Measurements from ENCODE around the gene AGAP1. TPM values are rescaled to one million over a fixed set of nuclear protein-coding genes. Genes with fewer than 3 reads are reported as not detected.

AGAP1 gene
- total and polyA plus RNA-seq, 10 donors, result 1.1 to 26.6 (median 11.3) TPM

DNA sequence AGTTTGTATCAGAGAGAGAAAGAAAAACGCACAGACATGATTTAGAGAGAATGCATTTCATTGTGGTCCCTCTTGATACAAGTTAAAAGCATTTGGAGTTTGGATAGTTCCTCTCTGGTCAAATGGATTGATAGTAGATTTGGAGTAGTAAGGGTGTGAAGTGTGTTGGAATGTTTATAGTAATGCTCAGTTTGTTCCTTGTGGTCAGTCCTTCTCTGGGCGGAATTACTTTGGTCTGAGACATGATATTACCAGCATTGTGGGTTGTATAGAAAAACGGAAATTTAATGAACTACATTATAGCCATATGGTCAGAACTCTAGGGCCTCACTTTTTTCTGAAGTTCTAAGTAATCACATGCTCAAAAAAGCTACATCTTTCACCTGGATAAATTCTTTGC, 178.9 kb downstream of the AGAP1 start:
- no peaks in the 10 kb centered on the region for H3K36me3 ChIP-seq
- H3K27ac ChIP-seq, result no peak overlapping the region
- TF ChIP-seq POLR2A (IDR thresholded peaks at IDR 0.05) (no peak), POLR2AphosphoS5 (IDR thresholded peaks at IDR 0.05) (no peak)
- TF ChIP-seq, protein P1, sequence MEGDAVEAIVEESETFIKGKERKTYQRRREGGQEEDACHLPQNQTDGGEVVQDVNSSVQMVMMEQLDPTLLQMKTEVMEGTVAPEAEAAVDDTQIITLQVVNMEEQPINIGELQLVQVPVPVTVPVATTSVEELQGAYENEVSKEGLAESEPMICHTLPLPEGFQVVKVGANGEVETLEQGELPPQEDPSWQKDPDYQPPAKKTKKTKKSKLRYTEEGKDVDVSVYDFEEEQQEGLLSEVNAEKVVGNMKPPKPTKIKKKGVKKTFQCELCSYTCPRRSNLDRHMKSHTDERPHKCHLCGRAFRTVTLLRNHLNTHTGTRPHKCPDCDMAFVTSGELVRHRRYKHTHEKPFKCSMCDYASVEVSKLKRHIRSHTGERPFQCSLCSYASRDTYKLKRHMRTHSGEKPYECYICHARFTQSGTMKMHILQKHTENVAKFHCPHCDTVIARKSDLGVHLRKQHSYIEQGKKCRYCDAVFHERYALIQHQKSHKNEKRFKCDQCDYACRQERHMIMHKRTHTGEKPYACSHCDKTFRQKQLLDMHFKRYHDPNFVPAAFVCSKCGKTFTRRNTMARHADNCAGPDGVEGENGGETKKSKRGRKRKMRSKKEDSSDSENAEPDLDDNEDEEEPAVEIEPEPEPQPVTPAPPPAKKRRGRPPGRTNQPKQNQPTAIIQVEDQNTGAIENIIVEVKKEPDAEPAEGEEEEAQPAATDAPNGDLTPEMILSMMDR (IDR thresholded peaks at IDR 0.05 in 8 of 11, conservative IDR thresholded peaks at IDR 0.05 in 3 of 11), result no peak
- H3K9me3 ChIP-seq, result no peaks in the 10 kb centered on the region
- 64 to 87% (median 79%) methylated on average over 3 of the region's 3 CpGs for WGBS, 5 donors
- H3K4me3 ChIP-seq, result no peak overlapping the region
- intact Hi-C loops (cut with DNase I; ENCODE audit: low total_unique reads), result no loop called here
- H3K27me3 ChIP-seq (replicated peaks in 1 of 7), result peaks cover 0 to 64% (median 29%) of the 10 kb centered on the region in 7 donors
- peaks cover 0 to 22% (median 12%) of the 10 kb centered on the region in 6 donors for H3K4me1 ChIP-seq
- no peak for DNase-seq

DNA sequence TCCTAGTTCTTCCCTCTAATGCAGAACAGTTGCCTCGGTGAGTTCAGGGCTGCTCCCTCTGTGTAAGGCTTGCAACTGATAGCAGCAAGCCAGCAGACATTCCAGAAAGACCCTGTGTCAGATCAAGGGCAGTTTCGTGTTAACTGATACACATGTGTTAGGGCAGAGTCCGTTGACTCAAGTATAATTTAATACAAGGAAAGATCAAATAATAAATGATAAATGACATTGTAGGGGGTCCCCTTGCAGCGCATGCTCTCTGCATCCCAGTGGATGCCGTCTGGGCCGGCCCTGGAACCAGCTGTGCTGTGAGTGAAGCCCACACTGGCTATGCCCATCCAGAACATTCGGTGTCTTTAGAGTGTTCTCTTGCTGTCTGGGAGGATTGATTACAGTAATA, 180.3 kb downstream of the AGAP1 start:
- H3K36me3 ChIP-seq, result no peaks in the 10 kb centered on the region
- H3K27ac ChIP-seq, result no peak overlapping the region
- peaks cover 0 to 50% (median 22%) of the 10 kb centered on the region in 7 donors for H3K27me3 ChIP-seq (replicated peaks in 1 of 7)
- TF ChIP-seq POLR2AphosphoS5 (IDR thresholded peaks at IDR 0.05) (no peak), POLR2A (IDR thresholded peaks at IDR 0.05) (no peak)
- TF ChIP-seq, protein P1 (IDR thresholded peaks at IDR 0.05 in 8 of 11, conservative IDR thresholded peaks at IDR 0.05 in 3 of 11), result no peak
- intact Hi-C loops (cut with DNase I; ENCODE audit: low total_unique reads), result no loop called here
- 75 to 82% (median 80%) methylated on average over 7 of the region's 7 CpGs for WGBS, 5 donors
- H3K4me1 ChIP-seq, result peaks cover 0 to 17% (median 10%) of the 10 kb centered on the region in 6 donors
- H3K4me3 ChIP-seq, result no peak overlapping the region
- no peaks in the 10 kb centered on the region for H3K9me3 ChIP-seq
- DNase-seq, result no peak

DNA sequence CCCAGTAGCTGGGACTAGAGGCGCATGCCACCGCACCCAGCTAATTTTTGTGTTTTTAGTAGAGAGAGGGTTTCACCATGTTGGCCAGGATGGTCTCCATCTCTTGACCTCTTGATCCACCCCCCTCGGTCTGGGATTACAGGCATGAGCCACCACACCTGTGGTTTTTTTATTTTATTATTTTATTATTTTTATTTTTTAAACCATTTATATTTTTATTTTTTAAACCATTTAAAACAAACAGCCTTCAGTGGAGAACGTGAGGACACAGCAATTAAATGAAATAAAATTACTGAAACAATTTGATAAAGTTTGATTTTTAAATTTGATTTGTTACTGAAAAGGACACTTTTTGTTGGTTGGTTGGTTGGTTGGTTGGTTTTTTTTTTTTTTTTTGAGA, 181.0 kb downstream of the AGAP1 start:
- DNase-seq, result no peak
- peaks cover 0 to 44% (median 21%) of the 10 kb centered on the region in 7 donors for H3K27me3 ChIP-seq (replicated peaks in 1 of 7)
- no peaks in the 10 kb centered on the region for H3K36me3 ChIP-seq
- no peak overlapping the region for H3K4me3 ChIP-seq
- TF ChIP-seq, protein P1 (IDR thresholded peaks at IDR 0.05 in 8 of 11, conservative IDR thresholded peaks at IDR 0.05 in 3 of 11), result no peak
- TF ChIP-seq POLR2A (IDR thresholded peaks at IDR 0.05), result no peak
- no peak for TF ChIP-seq POLR2AphosphoS5 (IDR thresholded peaks at IDR 0.05)
- intact Hi-C loops (cut with DNase I; ENCODE audit: low total_unique reads), result no loop called here
- WGBS, 5 donors, result 86 to 95% (median 88%) methylated on average over 4 of the region's 4 CpGs
- H3K9me3 ChIP-seq, result no peaks in the 10 kb centered on the region
- H3K4me1 ChIP-seq, result peaks cover 0 to 17% (median 9%) of the 10 kb centered on the region in 6 donors
- no peak overlapping the region for H3K27ac ChIP-seq

DNA sequence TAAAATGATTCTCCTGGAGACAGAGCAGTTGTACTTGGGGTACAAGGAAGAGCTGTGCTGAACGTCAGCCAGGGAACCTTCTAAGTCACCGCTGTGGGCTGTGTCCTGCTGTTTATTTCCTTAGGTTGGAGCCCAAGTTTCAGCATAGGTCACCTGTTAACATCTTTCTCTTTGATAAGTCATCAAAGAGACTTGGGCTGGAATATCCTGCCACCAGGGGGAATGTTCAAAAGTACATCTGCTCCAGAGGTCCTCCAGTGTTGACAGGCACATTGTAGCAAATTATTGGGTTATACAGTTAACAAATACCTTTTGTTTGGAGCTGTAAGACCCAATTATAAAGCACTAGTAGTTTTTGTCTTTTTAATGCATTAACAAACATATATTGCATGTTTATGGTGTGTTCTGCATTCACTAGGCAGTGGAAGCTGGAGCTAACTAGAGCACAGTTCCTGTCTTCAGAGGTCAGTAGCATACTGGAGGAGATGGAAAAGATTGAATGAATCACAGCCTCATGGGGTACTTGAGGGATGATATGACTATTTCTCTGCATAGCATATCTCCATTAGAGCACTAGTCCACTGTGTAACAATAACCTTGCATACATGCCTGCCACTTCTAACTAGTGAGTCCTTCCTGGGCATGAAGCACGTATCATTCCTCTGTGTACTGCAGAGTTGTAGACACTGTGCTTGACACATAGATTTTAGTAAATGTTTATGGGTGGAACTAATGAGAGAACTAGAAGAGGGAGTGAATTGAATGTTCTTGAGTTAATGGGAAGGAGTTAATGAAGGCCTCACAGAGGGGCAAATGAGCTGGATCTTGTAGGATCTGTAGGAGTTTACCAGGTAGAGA, 182.1 kb downstream of the AGAP1 start:
- intact Hi-C loops (cut with DNase I; ENCODE audit: low total_unique reads), result no loop called here
- Histone ChIP-seq H3K27ac (no peak overlapping the region), H3K27me3 (replicated peaks in 1 of 7) (peaks cover 0 to 33% (median 10%) of the 10 kb centered on the region in 7 donors), H3K4me3 (no peak overlapping the region), H3K4me1 (peaks cover 0 to 7% (median 4%) of the 10 kb centered on the region in 6 donors), H3K36me3 (no peaks in the 10 kb centered on the region), H3K9me3 (no peaks in the 10 kb centered on the region)
- 78 to 98% (median 86%) methylated on average over 3 of the region's 3 CpGs for WGBS, 5 donors
- TF ChIP-seq, protein P1 (IDR thresholded peaks at IDR 0.05 in 8 of 11, conservative IDR thresholded peaks at IDR 0.05 in 3 of 11), result no peak
- no peak for TF ChIP-seq POLR2AphosphoS5 (IDR thresholded peaks at IDR 0.05)
- TF ChIP-seq POLR2A (IDR thresholded peaks at IDR 0.05), result no peak
- no peak for DNase-seq

All from spleen (tissue), 11 donors.